ENCODE measurements around the gene NEK6.

Gene NEK6

DNA sequence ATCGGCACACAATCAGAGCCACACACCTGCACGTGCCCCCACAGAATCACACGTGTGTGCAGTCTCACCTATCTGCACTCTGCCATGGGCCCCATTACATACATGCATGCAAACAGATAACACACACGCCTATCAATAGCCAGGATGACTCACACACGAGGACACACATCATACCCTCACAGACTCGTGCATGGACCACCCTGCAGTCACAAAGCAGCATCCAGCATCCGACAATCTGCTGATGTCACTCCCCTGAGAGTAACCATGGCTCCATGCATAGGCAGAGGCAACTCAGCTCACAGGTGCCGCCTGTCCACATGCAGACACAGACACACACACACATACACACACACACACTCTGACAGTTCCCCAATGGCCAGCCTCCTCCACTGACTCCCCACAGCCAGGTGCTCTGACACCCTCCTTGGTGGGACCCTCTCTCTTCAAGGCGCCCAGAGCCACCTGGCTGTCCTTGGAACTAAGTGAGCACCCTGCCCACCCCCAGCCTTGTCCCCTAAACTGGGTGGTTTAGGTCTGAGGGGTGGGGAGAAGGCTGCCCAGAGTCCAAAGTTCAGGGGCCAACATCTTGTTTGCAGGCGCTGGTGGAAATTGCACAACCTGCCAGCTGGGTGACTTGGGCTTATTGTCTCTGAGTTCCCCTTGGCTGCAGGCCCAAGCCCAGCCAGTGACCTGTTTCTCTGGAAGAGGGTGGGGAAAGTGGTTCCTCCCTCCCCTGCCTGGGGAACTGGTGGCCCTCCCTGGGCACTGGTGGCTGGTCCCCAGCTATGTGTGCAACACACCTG lies 34.6 kb upstream of the NEK6 start:
- FAIRE-seq = no peak
- TF ChIP-seq, protein P1, sequence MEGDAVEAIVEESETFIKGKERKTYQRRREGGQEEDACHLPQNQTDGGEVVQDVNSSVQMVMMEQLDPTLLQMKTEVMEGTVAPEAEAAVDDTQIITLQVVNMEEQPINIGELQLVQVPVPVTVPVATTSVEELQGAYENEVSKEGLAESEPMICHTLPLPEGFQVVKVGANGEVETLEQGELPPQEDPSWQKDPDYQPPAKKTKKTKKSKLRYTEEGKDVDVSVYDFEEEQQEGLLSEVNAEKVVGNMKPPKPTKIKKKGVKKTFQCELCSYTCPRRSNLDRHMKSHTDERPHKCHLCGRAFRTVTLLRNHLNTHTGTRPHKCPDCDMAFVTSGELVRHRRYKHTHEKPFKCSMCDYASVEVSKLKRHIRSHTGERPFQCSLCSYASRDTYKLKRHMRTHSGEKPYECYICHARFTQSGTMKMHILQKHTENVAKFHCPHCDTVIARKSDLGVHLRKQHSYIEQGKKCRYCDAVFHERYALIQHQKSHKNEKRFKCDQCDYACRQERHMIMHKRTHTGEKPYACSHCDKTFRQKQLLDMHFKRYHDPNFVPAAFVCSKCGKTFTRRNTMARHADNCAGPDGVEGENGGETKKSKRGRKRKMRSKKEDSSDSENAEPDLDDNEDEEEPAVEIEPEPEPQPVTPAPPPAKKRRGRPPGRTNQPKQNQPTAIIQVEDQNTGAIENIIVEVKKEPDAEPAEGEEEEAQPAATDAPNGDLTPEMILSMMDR (IDR thresholded peaks at IDR 0.05; ENCODE audit: insufficient read depth, missing control alignments) = no peak
- DNase-seq (ENCODE audit: insufficient read length, low spot score) = no peak

DNA sequence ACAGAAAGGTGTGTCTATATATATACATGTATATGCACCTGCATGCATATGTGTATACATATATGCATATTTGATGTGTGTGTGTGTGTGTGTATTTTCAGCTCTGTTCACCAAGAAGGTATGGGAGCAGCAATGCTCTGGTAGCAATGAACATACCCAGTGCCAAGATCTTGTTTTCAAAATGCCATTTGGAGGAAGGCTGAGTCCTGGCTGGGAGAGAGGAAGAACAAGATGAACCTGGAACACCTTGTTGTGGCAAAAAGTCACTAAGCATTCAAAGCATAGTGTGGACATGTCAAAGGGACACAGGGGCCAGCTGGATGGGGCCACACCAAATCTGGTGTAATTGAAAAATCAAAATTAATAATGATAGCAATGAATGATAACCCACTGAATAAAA lies 31.8 kb upstream of the NEK6 start:
- DNase-seq (ENCODE audit: insufficient read length, low spot score) (no peak), FAIRE-seq (no peak)
- TF ChIP-seq, protein P1 (IDR thresholded peaks at IDR 0.05; ENCODE audit: insufficient read depth, missing control alignments) = no peak

DNA sequence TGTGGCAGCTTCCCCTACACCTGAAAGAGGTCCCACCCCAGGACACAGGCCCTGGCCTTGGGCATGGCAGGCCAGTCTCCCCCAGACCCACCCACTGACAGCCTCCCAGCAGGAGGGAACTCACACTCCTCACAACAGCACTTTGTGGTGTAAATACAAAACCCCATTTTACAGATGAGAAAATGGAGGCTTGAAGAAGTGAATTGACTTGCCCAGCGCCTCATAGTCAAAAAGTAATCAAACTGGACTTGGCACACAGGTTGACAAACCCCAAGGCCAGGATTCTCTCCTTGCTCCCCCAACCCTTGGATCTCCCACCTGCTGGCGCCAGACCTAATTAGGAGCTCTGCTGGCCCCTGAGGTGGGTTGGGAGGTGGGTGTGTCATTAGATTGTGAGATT lies 29.2 kb upstream of the NEK6 start:
- FAIRE-seq = no peak
- DNase-seq (ENCODE audit: insufficient read length, low spot score) = no peak
- TF ChIP-seq, protein P1 (IDR thresholded peaks at IDR 0.05; ENCODE audit: insufficient read depth, missing control alignments) = no peak

DNA sequence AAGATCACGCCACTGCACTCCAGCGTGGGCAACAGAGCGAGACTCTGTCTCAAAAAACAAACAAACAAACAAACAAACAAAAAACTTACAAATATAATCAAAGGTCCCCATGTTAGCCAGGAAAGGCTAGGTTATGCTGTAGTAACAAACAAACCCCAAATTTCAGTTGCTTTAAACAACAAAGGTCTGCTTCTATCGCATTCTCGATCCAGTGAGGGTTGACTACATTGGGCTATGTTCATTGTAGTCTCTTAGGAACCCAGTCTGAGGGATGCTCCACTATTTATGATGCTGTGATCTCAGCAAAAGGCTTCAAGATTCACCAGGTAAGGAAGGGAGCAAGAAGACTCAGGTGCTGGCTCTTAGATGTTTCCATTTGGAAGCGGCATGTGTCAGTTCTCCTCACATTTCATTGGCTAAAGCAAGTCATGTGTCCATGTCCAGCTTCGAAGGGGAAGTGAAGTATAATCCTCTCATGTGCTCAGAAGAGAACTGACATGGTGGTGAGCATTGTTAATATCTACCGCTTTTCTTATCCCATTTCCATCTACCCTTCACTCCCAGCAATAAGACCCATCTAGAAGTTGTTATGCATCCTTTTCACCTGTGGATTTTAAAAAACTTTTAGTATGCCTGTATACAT lies 26.5 kb upstream of the NEK6 start:
- TF ChIP-seq, protein P1 (IDR thresholded peaks at IDR 0.05; ENCODE audit: insufficient read depth, missing control alignments) = no peak
- FAIRE-seq = no peak

DNA sequence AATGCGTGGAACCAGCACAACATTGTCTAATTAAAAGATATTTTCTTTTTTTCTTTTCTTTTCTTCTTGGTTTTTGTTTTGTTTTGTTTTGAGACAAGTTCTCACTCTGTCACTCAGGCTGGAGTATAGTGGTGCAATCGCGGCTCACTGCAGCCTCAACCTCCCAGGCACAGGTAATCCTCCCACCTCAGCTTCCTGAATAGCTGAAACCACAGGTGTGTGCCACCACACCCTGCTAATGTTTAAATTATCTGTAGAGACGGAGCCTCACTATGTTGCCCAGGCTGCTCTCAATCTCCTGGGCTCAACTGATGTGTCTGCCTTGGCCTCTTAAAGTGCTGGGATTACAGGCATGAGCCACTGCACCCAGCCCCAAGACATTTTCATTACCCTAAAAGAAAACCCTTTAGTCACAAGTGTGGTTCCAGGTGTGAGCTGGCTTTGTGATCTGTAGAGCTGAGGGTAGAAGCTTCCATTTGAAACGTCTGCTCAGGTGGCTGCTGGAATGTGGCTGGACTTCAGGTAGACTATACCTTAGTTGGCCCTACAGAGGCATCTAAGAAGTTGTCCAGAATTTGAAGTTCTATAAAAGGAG lies 19.1 kb upstream of the NEK6 start:
- DNase-seq (ENCODE audit: insufficient read length, low spot score) (no peak), FAIRE-seq (no peak)
- TF ChIP-seq, protein P1 (IDR thresholded peaks at IDR 0.05; ENCODE audit: insufficient read depth, missing control alignments) = no peak

More for the DNA sequence above, 26.5 kb upstream of the NEK6 start:
- DNase-seq (ENCODE audit: insufficient read length, low spot score) = no peak

DNA sequence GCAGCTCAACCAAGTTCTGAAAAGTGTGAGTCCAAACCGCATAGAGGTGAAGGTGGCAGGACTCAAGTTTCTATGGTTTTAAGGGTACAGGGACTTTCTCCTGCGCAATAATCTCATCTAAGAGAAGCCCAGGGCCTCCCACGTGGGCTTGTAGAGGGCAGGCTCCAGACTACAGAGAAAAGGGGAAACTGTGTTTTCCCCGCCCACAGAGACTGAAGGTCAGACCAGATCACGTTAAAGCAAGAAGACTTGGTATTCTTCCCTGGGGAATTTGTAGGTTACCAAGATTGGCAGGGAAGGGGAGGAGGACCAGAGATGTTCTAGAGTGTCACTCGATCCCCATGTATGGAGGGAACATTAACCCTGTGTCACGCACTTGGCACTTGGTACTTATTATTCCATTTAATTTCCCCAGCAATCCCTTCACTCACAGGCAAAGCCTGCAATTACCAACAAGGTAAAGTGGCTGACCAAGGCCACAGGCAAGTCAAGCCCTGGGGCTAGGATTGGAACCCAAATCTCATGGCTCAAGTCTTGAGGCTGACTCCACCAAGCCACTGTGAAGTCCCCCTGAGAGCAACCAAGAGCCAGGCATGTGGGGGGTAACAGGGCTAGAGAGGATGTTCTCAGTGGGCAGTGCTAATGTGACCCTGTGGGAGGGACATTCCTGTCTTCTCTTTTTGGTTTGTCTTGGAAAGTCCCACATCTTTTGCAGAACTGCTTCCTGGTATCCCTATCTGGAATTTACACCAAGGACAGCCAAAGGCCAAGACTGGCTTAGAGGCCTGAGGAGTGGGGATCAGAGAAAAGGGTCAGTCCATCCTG lies 18.3 kb upstream of the NEK6 start:
- TF ChIP-seq, protein P1 (IDR thresholded peaks at IDR 0.05; ENCODE audit: insufficient read depth, missing control alignments) = no peak
- no peak for FAIRE-seq
- DNase-seq (ENCODE audit: insufficient read length, low spot score) = no peak

All from D721Med (cell line).